ENCODE data around the gene AXIN1.

DNA sequence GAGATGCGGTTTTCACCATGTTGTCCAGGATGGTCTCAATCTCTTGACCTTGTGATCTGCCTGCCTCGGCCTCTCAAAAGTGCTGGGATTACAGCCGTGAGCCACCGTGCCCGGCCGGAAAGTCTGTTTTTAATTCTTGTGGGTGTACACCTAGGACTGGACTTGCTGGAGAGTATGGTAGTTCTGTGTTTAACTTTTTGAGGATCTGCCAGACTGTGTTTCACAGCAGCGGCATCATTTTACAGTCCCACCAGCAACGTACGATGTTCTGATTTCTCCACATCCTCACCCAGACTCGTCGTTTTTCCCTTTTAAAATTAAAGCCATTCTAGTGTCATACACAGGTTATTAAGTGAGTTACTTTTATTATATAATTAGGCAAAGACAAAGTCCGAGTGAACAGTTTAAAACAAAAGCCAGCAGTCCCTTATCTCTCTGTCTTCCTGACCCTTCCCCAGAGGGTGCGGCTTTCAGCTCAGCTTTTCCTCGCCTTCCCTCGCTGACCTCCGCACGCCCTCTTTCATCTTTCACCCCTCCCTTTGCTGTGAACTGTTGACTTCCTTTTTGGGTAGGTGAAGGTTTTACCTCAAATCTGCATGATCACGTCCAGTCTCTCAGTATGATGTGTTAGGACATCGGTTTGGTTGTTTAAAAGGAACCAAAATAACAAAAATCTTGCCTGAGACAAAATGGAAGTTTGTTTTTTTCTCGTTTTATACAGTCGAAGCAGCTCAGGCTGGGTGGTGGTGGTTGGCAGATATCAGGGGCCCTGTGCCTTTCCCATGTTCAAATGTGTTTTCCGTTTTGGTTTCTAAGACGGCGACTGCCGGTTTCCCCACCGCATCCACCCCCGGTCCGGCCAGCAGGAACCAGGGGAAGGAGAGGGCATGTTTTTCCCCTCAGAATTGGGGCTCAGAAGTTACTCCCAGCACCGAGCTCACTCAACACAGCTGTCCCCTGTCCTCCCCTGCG lies 99.9 kb downstream of the AXIN1 start:
- no peak for TF ChIP-seq CTCF (conservative IDR thresholded peaks at IDR 0.05)
- TF ChIP-seq EZH2 (IDR thresholded peaks at IDR 0.05; ENCODE audit: low read depth): no peak

All from PC-9 (cell line).